Neutrophil (primary cell): Measurements from ENCODE around the gene TBL1Y.

Experiments used
- H3K27ac ChIP-seq: fragments of 200-600 bp; sonication (generic); 2 replicates; pipeline ENCODE4 v1.5.1; 2016; ENCODE audit warnings: mild to moderate bottlenecking, moderate library complexity
- H3K27me3 ChIP-seq: fragments of 200-600 bp; sonication (generic); 2 replicates; pipeline ENCODE4 v1.6.0; 2016; ENCODE audit warnings: mild to moderate bottlenecking
- H3K36me3 ChIP-seq: fragments of 200-600 bp; sonication (generic); 2 replicates; pipeline ENCODE4 v1.5.1; 2017
- H3K4me1 ChIP-seq, 2 experiments: fragments of 200-600 bp in 1 of 2; sonication (generic) in 1 of 2; 1 replicate in 1 of 2; 2 replicates in 1 of 2; pipeline versions ENCODE4 v1.5.1 to v1.6.1; 2013 to 2016; ENCODE audit warnings: low read depth in 1 of 2, low read length in 1 of 2, mild to moderate bottlenecking in 1 of 2, moderate library complexity in 1 of 2; ENCODE audit not compliant: control insufficient read depth in 1 of 2, insufficient read depth in 1 of 2
- H3K4me3 ChIP-seq, 2 experiments: fragments of 200-600 bp in 1 of 2; sonication (generic) in 1 of 2; 1 replicate in 1 of 2; 2 replicates in 1 of 2; pipeline ENCODE4 v1.5.1; 2013 to 2016; ENCODE audit warnings: low read depth in 1 of 2, low read length in 1 of 2, mild to moderate bottlenecking in 1 of 2, moderate library complexity in 1 of 2
- H3K9me3 ChIP-seq: fragments of 200-600 bp; sonication (generic); 2 replicates; pipeline ENCODE4 v1.5.1; 2016
- CTCF ChIP-seq: fragments of 200-600 bp; sonication (generic); IDR thresholded peaks from 2 replicates; pipeline ENCODE4 v1.5.1; 2016; ENCODE audit warnings: antibody characterized with exemption

The TBL1Y gene

GRCh38 chrY:6974971-6975370 lies 64.5 kb downstream of the TBL1Y start:
- no peaks in the 10 kb centered on the region for H3K9me3 ChIP-seq
- no peak for TF ChIP-seq CTCF
- no peaks in the 10 kb centered on the region for H3K4me1 ChIP-seq
- H3K4me3 ChIP-seq: no peak overlapping the region
- no peak overlapping the region for H3K27ac ChIP-seq
- H3K36me3 ChIP-seq: no peaks in the 10 kb centered on the region
- H3K27me3 ChIP-seq: no peaks in the 10 kb centered on the region

DNA sequence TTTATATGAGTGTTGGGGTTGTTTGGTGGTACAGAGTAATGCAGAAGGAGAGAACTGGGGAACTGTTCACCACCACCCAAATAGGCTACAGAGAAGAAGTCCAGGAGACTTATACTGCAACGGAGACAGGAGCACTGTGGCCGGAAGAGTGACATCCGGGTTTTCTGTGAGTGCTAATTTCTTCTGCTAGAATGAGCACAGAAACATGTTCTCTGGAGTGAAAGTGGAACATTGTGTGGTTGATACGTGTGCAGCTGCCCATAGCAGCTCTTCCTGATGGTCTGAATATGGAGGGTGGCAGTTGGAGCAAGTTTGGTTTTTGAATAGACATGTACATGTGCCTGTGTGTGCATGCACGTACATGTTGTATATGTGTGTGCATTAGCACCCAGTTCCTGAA lies 67.3 kb downstream of the TBL1Y start:
- H3K27me3 ChIP-seq: no peaks in the 10 kb centered on the region
- H3K4me1 ChIP-seq: no peaks in the 10 kb centered on the region
- H3K9me3 ChIP-seq: no peaks in the 10 kb centered on the region
- no peak overlapping the region for H3K4me3 ChIP-seq
- no peak for TF ChIP-seq CTCF
- no peaks in the 10 kb centered on the region for H3K36me3 ChIP-seq
- no peak overlapping the region for H3K27ac ChIP-seq

DNA sequence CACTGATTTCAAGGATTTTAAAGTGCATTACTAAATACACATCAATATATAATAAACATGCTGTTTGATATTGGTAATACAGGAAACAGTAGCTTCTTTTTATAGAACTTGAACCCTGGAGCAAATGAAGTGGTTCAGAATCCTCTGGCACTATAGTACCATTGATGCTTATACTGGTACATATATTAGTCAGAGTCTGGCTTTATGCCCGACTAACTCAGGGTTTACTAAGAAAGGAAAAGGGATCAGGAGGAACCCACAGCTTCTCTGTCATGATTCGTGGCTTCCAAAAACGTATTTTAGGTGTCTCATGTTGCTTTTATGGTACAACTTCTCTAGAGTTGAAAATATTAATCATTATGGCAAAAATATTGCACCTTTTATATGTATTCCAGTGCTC lies 72.7 kb downstream of the TBL1Y start:
- H3K4me1 ChIP-seq: no peaks in the 10 kb centered on the region

DNA sequence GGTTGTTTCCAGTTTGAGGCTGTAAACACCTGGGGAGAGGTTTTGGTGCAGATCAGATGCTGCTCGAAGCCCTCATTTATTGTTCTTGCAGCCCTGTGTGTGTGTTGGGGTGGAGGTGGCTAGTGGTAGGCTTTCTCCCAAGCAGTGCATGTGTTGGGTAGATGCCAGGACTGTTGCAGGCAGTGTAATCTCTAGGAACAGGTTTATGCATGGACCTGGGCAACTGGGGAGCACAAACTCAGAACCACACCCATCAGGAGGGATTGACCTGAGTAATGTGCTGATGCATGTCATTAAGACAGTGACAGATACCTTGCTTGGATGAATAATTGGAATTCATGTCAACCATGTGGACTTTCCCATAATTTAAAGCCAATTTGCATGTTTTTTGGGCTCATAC lies 77.3 kb downstream of the TBL1Y start:
- Histone ChIP-seq H3K4me1 (no peaks in the 10 kb centered on the region), H3K36me3 (no peaks in the 10 kb centered on the region), H3K27me3 (no peaks in the 10 kb centered on the region), H3K27ac (no peak overlapping the region), H3K9me3 (no peaks in the 10 kb centered on the region), H3K4me3 (no peak overlapping the region)
- TF ChIP-seq CTCF: no peak

More for the DNA sequence above, 72.7 kb downstream of the TBL1Y start:
- no peak for TF ChIP-seq CTCF
- Histone ChIP-seq H3K27ac (no peak overlapping the region), H3K36me3 (no peaks in the 10 kb centered on the region), H3K9me3 (no peaks in the 10 kb centered on the region), H3K4me3 (no peak overlapping the region), H3K27me3 (no peaks in the 10 kb centered on the region)

- H3K27me3 ChIP-seq: no peaks in the 10 kb centered on the region
Observed at GRCh38 chrY:6989886-6990620, 79.6 kb downstream of the TBL1Y start.

More at GRCh38 chrY:6989886-6990620, 79.6 kb downstream of the TBL1Y start:
- Histone ChIP-seq H3K36me3 (no peaks in the 10 kb centered on the region), H3K27ac (no peak overlapping the region), H3K4me3 (no peak overlapping the region), H3K9me3 (no peaks in the 10 kb centered on the region), H3K4me1 (no peaks in the 10 kb centered on the region)
- no peak for TF ChIP-seq CTCF
